GM18519 (cell line): Measurements from ENCODE around the gene IQSEC1.

ENCODE experiments used
- ATAC-seq: cut with Tn5 transposase; IDR thresholded peaks from one replicate; pipeline ENCODE4 v1.9.1; 2021; ENCODE audit warnings: mild to moderate bottlenecking, moderate library complexity; ENCODE audit not compliant: unreplicated experiment, low FRiP score

The IQSEC1 gene

GRCh38 chr3:13034861-13035260, 38.4 kb downstream of the IQSEC1 start:
- no peak for ATAC-seq

GRCh38 chr3:13034109-13034800, 39.0 kb downstream of the IQSEC1 start:
- no peak for ATAC-seq

DNA sequence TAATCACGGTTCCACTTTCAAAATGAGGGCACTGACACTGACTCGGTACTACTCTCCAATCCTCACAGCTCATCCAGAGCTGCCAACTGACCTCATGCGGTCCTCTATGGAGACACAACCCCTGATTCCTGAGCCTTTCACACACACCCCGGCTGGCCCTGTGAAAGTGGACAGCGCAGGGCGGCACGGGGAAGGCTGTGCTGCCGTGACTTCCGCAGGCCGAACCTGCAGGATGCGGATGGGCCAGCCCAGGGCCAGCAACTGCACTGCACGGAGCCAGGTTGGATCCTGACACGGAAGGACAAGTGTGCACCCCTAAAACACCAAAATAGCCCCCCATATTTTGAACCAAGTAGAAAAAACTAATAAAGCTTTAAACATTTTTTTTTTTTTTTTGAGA, 41.0 kb downstream of the IQSEC1 start:
- no peak for ATAC-seq

GRCh38 chr3:13031621-13032020, 41.6 kb downstream of the IQSEC1 start:
- no peak for ATAC-seq

DNA sequence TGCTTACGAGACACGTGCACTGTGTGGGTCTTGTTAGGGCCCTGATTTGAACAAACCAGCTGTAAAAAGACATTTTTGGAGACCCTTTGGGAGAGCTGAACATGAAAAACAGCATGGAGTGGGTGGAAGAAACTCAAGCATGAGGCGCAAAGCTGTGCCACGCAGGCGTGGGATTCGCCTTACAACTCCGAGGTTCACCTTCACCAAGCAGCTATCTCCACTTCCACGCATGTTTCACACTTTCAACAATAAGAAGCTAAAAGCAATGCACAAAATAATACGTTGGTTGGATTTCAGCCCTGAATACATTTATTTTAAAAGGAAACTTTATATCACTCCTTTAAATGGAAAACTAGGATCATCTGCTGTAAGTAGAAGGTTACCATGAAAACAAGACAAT, 42.5 kb downstream of the IQSEC1 start:
- no peak for ATAC-seq

GRCh38 chr3:13028010-13028821, 45.0 kb downstream of the IQSEC1 start:
- no peak for ATAC-seq

- ATAC-seq = no peak
These were observed 46.1 kb downstream of the IQSEC1 start for GRCh38 chr3:13027154-13027553.

GRCh38 chr3:13026534-13026933, 46.7 kb downstream of the IQSEC1 start:
- no peak for ATAC-seq

GRCh38 chr3:13025778-13026518, 47.3 kb downstream of the IQSEC1 start:
- ATAC-seq = no peak

GRCh38 chr3:13025090-13025489, 48.1 kb downstream of the IQSEC1 start:
- no peak for ATAC-seq

GRCh38 chr3:13024765-13025065, 48.5 kb downstream of the IQSEC1 start:
- no peak for ATAC-seq

GRCh38 chr3:13023971-13024764, 49.1 kb downstream of the IQSEC1 start:
- ATAC-seq = no peak

DNA sequence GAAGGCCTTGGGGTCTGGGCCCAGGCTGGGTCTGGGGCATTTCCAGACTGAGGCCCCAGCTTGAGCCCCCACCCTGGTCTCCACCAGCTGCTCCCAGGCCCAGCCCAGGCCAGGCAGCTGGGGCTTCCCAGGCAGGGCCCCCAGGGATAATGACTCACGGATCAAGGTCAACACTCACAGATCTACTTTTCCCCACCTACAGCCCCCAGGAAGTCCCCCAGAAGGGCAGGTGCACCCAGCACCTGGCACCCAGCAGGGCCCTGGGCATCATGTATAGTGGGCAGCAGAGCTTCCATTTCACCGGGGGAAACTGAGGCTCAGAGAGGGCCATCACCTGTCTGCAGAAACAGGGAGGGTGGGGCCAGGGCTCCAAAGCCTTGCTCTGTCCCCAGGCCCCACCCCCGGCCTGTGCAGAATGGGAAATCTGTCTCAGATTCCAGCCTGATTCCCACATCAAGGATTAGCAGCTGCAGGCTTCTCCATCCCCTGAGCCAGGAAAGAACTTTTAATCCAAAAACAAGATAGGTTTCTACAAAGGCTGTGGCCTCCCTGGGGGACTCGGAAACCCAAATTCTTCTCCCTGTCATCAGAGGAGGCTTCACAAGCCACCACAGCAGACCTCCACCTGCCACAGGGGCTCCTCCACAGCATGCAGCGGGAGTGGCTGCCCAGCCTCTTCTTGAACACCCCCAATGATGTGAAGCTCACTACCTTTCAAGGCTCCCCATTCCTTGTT, 49.8 kb downstream of the IQSEC1 start:
- ATAC-seq = no peak

DNA sequence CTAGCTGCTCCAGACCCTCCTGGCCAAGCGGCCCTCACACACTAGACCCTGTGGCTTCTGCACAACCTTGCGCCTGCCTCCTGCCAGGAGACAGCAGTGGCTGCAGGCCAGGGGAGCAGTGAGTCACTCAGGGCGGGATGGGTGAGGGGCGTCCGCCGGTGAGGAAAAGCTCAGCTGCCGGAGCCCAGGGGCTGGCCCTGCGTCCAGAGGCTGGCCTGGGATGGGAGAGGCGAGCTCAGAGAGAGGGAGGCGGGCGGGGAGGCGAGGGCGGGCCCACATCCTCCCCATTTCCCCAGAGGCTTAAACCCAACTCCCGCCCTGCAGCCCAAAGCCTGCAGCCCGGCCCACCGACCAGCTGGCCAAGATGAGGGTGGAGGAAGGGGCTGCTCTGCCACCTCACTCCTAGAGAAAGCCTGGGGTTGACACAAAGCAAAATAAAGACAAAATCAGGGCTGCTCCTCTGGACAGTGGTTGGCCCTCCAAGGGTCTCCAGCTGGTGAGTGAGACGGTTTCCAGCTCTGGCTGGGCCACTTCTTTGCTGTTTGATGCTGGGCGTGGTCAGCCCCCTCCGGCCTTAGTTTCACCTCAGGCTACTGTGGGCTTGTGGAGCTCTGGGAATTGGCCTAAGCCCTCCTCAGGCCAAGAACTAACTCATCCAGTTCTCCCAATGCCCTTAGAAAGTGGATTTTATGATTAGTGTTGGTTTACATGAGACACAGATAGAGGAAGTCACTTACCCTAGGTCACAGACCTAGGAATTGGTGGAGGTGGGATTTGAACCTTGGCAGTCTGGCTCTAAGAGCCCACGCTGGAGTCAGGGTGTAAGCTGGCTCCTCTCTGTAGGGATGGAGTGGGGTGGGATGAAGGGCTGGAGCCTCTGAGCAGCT, 50.6 kb downstream of the IQSEC1 start:
- no peak for ATAC-seq

DNA sequence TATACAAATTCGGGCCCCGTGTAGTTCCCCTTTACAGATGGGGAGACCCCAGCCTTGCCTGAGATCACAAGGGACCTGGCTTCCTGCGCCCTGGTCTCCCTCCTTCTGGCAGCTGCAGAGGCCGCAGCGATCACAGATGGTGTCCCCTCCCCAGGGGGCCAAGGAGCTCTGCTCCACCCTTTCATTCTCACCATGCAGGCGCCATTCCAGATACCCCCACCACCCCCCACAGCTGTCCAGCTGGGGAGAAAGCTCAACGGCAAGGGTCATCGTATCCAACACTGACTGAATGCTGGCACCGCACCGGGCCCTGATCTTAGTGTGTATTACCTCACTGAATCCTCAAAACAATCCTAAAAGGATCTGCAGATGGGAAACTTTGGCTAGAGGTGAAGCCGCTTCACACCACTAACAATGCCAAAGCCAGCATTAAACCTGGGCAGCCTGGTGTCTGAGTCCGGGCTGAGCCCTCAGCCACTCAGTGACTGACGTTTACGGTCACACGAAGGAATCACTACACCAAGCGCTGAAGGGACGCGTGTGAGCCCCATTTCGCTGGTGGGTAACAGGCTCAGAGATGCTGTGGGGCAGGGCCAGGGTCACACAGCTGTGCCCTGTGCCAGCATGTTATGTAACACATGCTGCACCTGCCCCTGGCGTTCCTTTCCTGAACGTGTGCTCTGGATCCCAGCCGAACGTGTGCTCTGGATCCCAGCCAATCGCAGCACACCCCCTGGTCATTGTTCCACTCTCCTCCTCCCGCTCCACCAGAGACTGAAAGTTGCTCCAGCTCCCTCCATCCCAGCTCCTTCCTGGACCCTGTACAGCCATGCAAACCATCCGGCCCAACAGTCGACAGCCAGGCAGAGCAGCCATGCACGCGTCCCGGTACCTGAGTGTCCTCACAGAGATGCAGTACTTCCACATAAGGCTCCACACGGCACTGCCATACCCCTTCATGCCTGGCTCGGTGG, 51.8 kb downstream of the IQSEC1 start:
- no peak for ATAC-seq

GRCh38 chr3:13020159-13020750, 53.0 kb downstream of the IQSEC1 start:
- no peak for ATAC-seq

GRCh38 chr3:13019243-13020095, 53.8 kb downstream of the IQSEC1 start:
- no peak for ATAC-seq
